ENCODE measurements around the gene GSN.
A peak's percentile ranks its signal among the peaks of the same experiment; 100 is the strongest.

The GSN gene

DNA sequence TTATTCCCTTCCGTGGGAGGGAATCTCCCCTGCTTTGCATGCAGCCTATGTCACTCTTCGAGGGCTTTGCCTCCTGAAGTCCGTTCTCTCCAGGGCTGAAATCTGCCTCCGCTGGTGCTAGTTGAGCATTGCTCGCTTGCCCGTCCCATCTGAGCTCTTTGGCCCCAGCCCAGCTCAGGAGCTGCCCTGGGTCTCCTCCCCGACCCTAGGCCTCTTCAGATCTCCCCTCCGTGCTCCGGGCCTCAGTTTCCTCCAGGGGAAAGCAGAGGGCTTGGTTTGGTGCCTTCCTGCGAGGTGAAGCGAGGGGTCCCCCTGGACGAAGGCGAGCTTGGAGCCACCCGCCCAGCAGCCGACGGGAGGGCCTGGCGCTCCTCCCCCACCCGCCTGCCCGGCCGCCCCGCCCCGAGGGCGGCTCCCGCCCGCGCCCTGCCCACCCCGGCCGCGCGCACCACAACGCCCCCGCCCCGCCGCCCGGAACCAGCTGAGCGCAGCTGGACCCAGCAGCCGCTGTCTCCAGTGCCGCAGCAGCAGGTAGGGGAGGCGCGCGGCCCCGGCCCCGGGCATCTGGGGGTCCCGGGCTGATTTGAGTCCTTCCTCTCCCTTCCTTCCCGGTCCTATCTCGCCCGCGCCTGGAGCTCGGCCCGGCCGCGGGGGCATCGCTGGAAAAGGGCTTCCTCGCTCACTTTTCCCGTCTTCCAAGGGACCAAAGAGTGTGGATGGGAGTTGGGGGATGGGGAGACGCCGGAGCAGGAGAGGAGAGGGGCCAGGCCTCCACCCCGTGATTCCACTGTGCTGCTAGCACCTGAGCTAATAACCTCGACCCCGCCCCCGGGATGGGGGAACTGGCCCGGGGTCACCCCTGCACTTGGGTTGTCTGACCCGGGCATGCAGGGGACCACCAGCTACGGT lies at the start of gene GSN:
Gene GSN, plus strand, starts transcription at position 474 of the 909 bp plus-strand sequence. CDS start 33,810 bp downstream, outside the sequence.
- H3K4me3 ChIP-seq (replicated peaks in 1 of 2; ENCODE audit: low read depth in 2 of 2, low read length in 2 of 2): peak within 1 kb of the TSS; percentile 71 to 93
- TF ChIP-seq, protein P1, sequence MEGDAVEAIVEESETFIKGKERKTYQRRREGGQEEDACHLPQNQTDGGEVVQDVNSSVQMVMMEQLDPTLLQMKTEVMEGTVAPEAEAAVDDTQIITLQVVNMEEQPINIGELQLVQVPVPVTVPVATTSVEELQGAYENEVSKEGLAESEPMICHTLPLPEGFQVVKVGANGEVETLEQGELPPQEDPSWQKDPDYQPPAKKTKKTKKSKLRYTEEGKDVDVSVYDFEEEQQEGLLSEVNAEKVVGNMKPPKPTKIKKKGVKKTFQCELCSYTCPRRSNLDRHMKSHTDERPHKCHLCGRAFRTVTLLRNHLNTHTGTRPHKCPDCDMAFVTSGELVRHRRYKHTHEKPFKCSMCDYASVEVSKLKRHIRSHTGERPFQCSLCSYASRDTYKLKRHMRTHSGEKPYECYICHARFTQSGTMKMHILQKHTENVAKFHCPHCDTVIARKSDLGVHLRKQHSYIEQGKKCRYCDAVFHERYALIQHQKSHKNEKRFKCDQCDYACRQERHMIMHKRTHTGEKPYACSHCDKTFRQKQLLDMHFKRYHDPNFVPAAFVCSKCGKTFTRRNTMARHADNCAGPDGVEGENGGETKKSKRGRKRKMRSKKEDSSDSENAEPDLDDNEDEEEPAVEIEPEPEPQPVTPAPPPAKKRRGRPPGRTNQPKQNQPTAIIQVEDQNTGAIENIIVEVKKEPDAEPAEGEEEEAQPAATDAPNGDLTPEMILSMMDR (IDR thresholded peaks at IDR 0.05; ENCODE audit: low read depth, low read length): no peak
- peak; percentile 68 to 70 for DNase-seq (ENCODE audit: low read depth in 2 of 2)

DNA sequence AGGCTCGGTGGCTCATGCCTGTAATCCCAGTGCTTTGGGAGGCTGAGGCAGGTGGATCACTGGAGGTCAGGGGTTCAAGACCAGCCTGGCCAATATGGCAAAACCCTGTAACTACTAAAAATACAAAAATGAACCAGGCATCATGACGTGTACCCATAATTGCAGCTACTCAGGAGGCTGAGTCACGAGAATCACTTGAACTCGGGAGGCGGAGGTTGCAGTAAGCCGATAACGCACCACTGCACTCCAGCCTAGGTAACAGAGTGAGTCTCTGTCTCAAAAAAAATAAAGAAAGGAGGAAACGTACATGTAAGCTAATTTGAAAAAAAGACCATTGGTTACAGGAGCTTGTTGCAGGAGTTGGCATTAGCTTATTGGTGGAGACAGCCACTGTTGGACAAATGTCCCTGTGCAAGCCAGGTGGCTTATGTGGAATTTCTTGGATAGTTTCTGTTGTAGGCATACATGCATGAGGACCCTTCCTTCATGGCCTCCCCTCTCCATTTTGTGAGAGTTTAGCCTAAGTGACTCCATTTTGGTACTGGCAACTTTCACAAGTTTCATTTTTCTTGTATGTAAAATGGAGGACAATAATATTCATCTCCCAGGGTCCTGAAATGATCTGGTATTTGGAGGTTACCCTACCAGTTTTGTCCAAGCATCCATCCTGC lies 49.5 kb upstream of the GSN start:
- no peak for DNase-seq (ENCODE audit: low read depth in 2 of 2)
- H3K4me3 ChIP-seq (replicated peaks in 1 of 2; ENCODE audit: low read depth in 2 of 2, low read length in 2 of 2): no peak overlapping the region
- TF ChIP-seq, protein P1 (IDR thresholded peaks at IDR 0.05; ENCODE audit: low read depth, low read length): no peak

DNA sequence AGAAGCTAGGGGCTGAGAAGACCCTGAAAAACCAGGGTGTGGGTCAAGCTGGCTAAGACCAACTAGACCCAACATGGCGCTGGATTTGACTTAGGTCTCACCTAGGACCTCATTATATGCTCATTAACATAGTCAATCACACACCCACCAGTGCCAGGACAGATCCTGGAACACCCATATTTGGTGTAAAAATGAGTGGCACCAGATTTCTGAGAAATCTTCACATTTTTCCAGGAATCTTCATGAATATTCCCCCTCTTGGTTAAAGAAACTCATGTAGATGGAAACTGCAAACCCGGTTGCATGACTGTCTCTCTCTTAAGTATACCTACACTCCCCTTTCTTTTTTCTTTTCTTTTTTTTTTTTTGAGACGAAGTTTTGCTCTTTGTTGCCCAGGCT lies 48.4 kb upstream of the GSN start:
- DNase-seq (ENCODE audit: low read depth in 2 of 2): no peak
- no peak overlapping the region for H3K4me3 ChIP-seq (replicated peaks in 1 of 2; ENCODE audit: low read depth in 2 of 2, low read length in 2 of 2)
- TF ChIP-seq, protein P1 (IDR thresholded peaks at IDR 0.05; ENCODE audit: low read depth, low read length): no peak

DNA sequence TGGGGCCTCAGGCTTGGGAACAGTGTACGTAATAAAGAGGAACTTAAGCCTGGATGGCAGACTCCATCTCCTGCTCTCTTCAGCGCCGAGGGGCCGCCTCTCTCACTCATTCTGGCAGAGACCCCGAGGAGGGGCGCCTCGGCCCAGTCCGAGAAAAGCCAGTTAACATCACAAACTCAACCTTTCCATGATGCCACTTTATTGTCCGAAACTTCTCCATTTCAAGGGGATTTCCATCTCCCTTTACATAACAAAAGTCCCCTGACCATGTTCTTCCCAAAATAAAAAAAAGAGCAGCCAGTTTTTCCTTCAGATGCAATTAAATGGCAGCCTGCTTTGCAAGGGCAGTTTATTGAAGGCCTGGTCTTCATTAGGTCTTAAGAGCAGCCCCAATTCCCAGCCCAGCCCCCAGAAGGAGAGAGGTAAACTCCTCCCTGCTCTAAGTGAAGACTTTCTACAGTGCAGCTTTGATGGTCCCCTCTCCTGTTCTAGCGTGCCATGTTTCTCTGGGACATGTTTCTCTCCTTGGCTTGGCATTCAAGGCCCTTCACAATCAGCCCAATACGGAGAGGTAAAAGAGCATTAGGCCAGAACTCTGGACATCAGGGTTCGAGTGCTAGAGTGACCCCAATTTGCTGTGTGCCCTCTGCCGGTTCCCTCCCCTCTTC lies 46.8 kb upstream of the GSN start:
- TF ChIP-seq, protein P1 (IDR thresholded peaks at IDR 0.05; ENCODE audit: low read depth, low read length): no peak
- H3K4me3 ChIP-seq (replicated peaks in 1 of 2; ENCODE audit: low read depth in 2 of 2, low read length in 2 of 2): no peak overlapping the region
- no peak for DNase-seq (ENCODE audit: low read depth in 2 of 2)

DNA sequence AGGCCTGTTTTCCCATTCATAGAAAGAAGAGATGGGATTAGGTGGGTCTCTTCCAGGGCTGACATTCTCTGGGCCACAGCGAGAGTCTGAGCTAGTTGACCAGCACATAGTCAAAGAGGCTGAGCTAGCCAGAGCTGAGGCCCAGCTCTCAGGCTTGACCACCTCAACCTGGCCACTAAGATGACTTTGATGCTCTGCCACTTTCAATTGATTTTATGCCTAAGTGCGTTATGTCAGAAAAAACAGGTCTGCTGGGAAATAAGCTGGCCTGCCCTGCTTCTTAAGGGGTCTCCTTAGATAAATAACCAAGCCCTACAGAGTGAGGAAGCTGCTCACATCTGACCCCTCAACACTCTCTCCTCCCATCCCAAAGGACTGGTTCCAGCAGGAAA lies 46.3 kb upstream of the GSN start:
- TF ChIP-seq, protein P1 (IDR thresholded peaks at IDR 0.05; ENCODE audit: low read depth, low read length): no peak
- H3K4me3 ChIP-seq (replicated peaks in 1 of 2; ENCODE audit: low read depth in 2 of 2, low read length in 2 of 2): no peak overlapping the region
- no peak for DNase-seq (ENCODE audit: low read depth in 2 of 2)

DNA sequence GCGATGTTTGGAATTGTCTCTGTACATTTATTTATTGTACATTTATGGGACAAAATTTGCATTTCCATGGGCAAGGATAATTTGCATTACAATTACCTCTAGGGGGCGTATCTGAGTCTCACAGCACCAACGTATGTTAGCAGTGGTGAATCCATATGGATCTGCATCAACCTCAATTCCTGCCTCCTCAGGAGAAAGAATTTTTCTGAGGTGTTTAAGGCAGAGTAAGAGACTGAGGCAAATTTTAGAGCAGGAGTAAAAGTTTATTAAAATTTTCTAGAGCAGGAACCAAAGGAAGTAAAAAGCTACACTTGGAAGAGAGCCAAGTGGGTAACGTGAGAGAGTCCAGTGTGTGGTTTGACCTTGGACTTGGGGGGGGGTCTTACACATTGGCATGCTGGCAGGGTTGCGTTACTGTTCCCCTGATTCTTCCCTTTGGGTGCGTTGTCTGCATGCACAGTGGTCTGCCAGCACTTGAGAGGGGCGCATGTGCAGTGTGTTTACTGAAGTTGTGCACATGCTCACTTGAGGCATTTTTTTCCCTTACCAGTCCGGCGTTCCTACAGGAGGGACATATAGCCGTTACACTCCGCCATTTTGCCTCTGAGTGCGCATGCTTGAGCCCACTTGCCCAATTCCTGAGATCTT lies 45.3 kb upstream of the GSN start:
- TF ChIP-seq, protein P1 (IDR thresholded peaks at IDR 0.05; ENCODE audit: low read depth, low read length): peak; percentile 78
- peak; percentile 75 to 77 for DNase-seq (ENCODE audit: low read depth in 2 of 2)
- H3K4me3 ChIP-seq (replicated peaks in 1 of 2; ENCODE audit: low read depth in 2 of 2, low read length in 2 of 2): no peak overlapping the region

Data from cardiac fibroblast (primary cell).